Thoracic aorta (tissue), 2 donors: ENCODE data around the gene KIF26B. TPM values are rescaled to one million over a fixed set of nuclear protein-coding genes. Genes with fewer than 3 reads are reported as not detected.

ENCODE experiments used
- ATAC-seq: fragments of 150-250 bp; one replicate; pipeline ENCODE4 v1.8.0; 2017; ENCODE audit warnings: low read depth; ENCODE audit not compliant: insufficient number of reproducible peaks, low FRiP score
- DNase-seq: peaks from one replicate; pipeline ENCODE4 v3.0.0-alpha.2; 2020; ENCODE audit warnings: low spot score
- H3K27ac ChIP-seq, 2 donors: fragments of 200-600 bp; sonication (generic); 1 replicate in 1 of 2; 2 replicates in 1 of 2; pipeline ENCODE4 v1.5.1; 2016; ENCODE audit warnings: mild to moderate bottlenecking in 2 of 2, moderate library complexity in 2 of 2
- H3K27me3 ChIP-seq: fragments of 200-600 bp; sonication (generic); replicated peaks from 2 replicates; pipeline ENCODE4 v1.6.0; 2016; ENCODE audit warnings: mild to moderate bottlenecking; ENCODE audit not compliant: insufficient read depth
- H3K36me3 ChIP-seq: fragments of 200-600 bp; sonication (generic); one replicate; pipeline ENCODE4 v1.5.1; 2016
- H3K4me1 ChIP-seq, 2 donors: fragments of 200-600 bp; sonication (generic); 1 replicate in 1 of 2; 2 replicates in 1 of 2; pipeline versions ENCODE4 v1.5.1 to v1.6.0; 2016; ENCODE audit warnings: low read depth in 2 of 2, mild to moderate bottlenecking in 1 of 2; ENCODE audit not compliant: control insufficient read depth in 1 of 2
- H3K4me3 ChIP-seq: fragments of 200-600 bp; sonication (generic); 2 replicates; pipeline ENCODE4 v1.5.1; 2016; ENCODE audit warnings: mild to moderate bottlenecking
- H3K9me3 ChIP-seq: fragments of 200-600 bp; sonication (generic); 2 replicates; pipeline ENCODE4 v1.5.1; 2016
- total RNA-seq, 2 donors: library from RNA; depleted of rRNA; stranded (reverse); fragments of >200 nt; gene quantifications; one replicate each; pipeline versions ENCODE4 v1.1.0 to v1.2.3, GENCODE V29; 2016
- TF ChIP-seq, protein P1 (sequence below): fragments of 200-600 bp; sonication (generic); IDR thresholded peaks from one replicate; pipeline ENCODE4 v1.5.1; 2019; ENCODE audit warnings: antibody characterized with exemption

Gene KIF26B
- total RNA-seq, 2 donors from 2014 or later = 0.14 to 0.41 TPM

- ATAC-seq = no peak
- TF ChIP-seq, protein P1, sequence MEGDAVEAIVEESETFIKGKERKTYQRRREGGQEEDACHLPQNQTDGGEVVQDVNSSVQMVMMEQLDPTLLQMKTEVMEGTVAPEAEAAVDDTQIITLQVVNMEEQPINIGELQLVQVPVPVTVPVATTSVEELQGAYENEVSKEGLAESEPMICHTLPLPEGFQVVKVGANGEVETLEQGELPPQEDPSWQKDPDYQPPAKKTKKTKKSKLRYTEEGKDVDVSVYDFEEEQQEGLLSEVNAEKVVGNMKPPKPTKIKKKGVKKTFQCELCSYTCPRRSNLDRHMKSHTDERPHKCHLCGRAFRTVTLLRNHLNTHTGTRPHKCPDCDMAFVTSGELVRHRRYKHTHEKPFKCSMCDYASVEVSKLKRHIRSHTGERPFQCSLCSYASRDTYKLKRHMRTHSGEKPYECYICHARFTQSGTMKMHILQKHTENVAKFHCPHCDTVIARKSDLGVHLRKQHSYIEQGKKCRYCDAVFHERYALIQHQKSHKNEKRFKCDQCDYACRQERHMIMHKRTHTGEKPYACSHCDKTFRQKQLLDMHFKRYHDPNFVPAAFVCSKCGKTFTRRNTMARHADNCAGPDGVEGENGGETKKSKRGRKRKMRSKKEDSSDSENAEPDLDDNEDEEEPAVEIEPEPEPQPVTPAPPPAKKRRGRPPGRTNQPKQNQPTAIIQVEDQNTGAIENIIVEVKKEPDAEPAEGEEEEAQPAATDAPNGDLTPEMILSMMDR = no peak
Observed at GRCh38 chr1:245469006-245469405, 314.2 kb downstream of the KIF26B start.

DNA sequence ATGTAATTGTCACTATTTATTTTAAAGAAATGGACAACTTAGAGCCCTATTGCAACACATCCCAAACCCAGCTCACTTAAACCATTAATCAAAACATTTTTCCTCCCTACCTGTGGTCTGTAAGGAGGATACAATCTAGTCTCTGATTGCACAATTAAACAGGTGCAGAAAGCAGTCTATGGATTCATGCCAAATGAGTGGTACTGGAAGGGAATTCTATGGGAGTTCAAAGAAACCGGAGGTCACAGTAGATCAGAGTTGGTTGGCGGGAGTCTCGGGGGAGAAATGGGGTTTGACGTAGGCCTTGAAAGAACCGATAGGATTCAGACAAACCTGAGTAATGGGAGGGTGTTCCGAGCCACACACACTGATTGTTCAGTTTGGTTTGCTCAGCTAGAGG, 314.9 kb downstream of the KIF26B start:
- H3K27ac ChIP-seq = no peak overlapping the region
- TF ChIP-seq, protein P1 = no peak
- no peak for DNase-seq
- no peak for ATAC-seq
- no peak overlapping the region for H3K4me3 ChIP-seq
- H3K36me3 ChIP-seq = no peaks in the 10 kb centered on the region
- H3K4me1 ChIP-seq = no peaks in the 10 kb centered on the region
- no peaks in the 10 kb centered on the region for H3K27me3 ChIP-seq
- no peaks in the 10 kb centered on the region for H3K9me3 ChIP-seq

More at GRCh38 chr1:245469006-245469405, 314.2 kb downstream of the KIF26B start:
- no peaks in the 10 kb centered on the region for H3K9me3 ChIP-seq
- no peaks in the 10 kb centered on the region for H3K4me1 ChIP-seq
- no peaks in the 10 kb centered on the region for H3K27me3 ChIP-seq
- no peak overlapping the region for H3K27ac ChIP-seq
- no peaks in the 10 kb centered on the region for H3K36me3 ChIP-seq
- H3K4me3 ChIP-seq = no peak overlapping the region
- no peak for DNase-seq

DNA sequence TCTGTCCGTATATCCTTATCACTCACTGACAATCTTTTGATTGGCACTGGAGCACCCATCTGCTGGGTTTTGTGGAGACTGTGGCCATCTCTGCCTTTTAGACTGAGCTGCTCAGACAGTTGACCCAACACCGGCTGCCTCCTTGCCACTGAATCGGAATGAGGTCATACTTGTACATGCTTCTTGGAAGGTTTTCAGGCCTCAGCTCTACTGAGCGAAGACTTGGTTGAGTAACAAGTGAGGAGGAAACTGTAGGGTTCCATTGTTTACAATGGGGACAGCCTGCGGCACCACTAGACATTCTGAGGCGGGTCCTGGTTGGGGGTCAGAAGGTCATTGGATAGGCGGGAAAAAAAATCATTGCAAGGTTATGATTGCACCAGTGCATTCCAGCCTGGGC, 320.3 kb downstream of the KIF26B start:
- TF ChIP-seq, protein P1 = no peak
- ATAC-seq (no peak), DNase-seq (no peak)
- Histone ChIP-seq H3K4me3 (no peak overlapping the region), H3K27ac (no peak overlapping the region), H3K27me3 (no peaks in the 10 kb centered on the region), H3K4me1 (no peaks in the 10 kb centered on the region), H3K36me3 (no peaks in the 10 kb centered on the region), H3K9me3 (no peaks in the 10 kb centered on the region)

GRCh38 chr1:245475961-245476516, 321.3 kb downstream of the KIF26B start:
- Histone ChIP-seq H3K27ac (no peak overlapping the region), H3K36me3 (no peaks in the 10 kb centered on the region), H3K4me3 (no peak overlapping the region), H3K9me3 (no peaks in the 10 kb centered on the region), H3K27me3 (no peaks in the 10 kb centered on the region), H3K4me1 (no peaks in the 10 kb centered on the region)
- TF ChIP-seq, protein P1 = no peak
- DNase-seq (no peak), ATAC-seq (no peak)

GRCh38 chr1:245477941-245478340, 323.2 kb downstream of the KIF26B start:
- no peak for DNase-seq
- no peaks in the 10 kb centered on the region for H3K9me3 ChIP-seq
- H3K4me3 ChIP-seq = no peak overlapping the region
- no peaks in the 10 kb centered on the region for H3K36me3 ChIP-seq
- H3K4me1 ChIP-seq = no peaks in the 10 kb centered on the region
- no peaks in the 10 kb centered on the region for H3K27me3 ChIP-seq
- H3K27ac ChIP-seq = no peak overlapping the region
- TF ChIP-seq, protein P1 = no peak
- no peak for ATAC-seq
